Activated T-helper 9 cell treated with anti-CD3 and anti-CD28 coated beads, Interleukin-2, amount 50 U/mL, for 16 hours (primary cell): ENCODE data around the gene TMCC1.

Experiments
- DNase-seq: peaks from one replicate; pipeline ENCODE4 v3.0.0-alpha.2; 2020; ENCODE audit warnings: low read depth

The TMCC1 gene

GRCh38 chr3:129608087-129608935 is 285.2 kb downstream of the TMCC1 start:
- no peak for DNase-seq

- no peak for DNase-seq
These were observed 286.0 kb downstream of the TMCC1 start for GRCh38 chr3:129607391-129608068.

- DNase-seq: peak; percentile 37
These were observed 286.7 kb downstream of the TMCC1 start, which contains the start of gene PLXND1 for GRCh38 chr3:129606636-129607390. PLXND1 (minus strand) TSS chr3:129606676; CDS start chr3:129606639, 37 bp downstream.

GRCh38 chr3:129605922-129606635 is 287.4 kb downstream of the TMCC1 start:
- peak; percentile 16 for DNase-seq

GRCh38 chr3:129605203-129605921 is 288.1 kb downstream of the TMCC1 start:
- DNase-seq: peak; percentile 28

GRCh38 chr3:129604767-129605166 is 288.7 kb downstream of the TMCC1 start:
- DNase-seq: no peak

- no peak for DNase-seq
These were observed 289.3 kb downstream of the TMCC1 start for GRCh38 chr3:129603991-129604749.

- no peak for DNase-seq
These were observed 290.0 kb downstream of the TMCC1 start for GRCh38 chr3:129603561-129603942.

- DNase-seq: no peak
These were observed 290.6 kb downstream of the TMCC1 start for GRCh38 chr3:129602730-129603560.

GRCh38 chr3:129602309-129602708 is 291.2 kb downstream of the TMCC1 start:
- no peak for DNase-seq

- no peak for DNase-seq
These were observed 291.8 kb downstream of the TMCC1 start for GRCh38 chr3:129601713-129602112.

GRCh38 chr3:129600348-129600747 is 293.2 kb downstream of the TMCC1 start:
- DNase-seq: no peak

- DNase-seq: no peak
These were observed 293.9 kb downstream of the TMCC1 start for GRCh38 chr3:129599607-129600006.

GRCh38 chr3:129599073-129599472 is 294.4 kb downstream of the TMCC1 start:
- no peak for DNase-seq

GRCh38 chr3:129598484-129598883 is 295.0 kb downstream of the TMCC1 start:
- no peak for DNase-seq

- DNase-seq: no peak
These were observed 295.5 kb downstream of the TMCC1 start for GRCh38 chr3:129598000-129598381.
